AG09309 (cell line): ENCODE results near the gene TFF3.

Experiments
- DNase-seq: peaks from one replicate; pipeline ENCODE4 v3.0.0-alpha.2; 2010; ENCODE audit warnings: low read depth
- H3K4me3 ChIP-seq: 2 replicates; pipeline ENCODE4 v1.5.1; 2011; ENCODE audit warnings: mild to moderate bottlenecking, low read depth, low read length, moderate library complexity; ENCODE audit not compliant: control insufficient read depth
- TF ChIP-seq, protein P1 (sequence below): IDR thresholded peaks from 2 replicates; pipeline ENCODE4 v1.5.1; 2011; ENCODE audit warnings: mild to moderate bottlenecking, low read depth, low read length, inconsistent platforms; ENCODE audit not compliant: insufficient read depth, control insufficient read depth; ENCODE audit errors: missing control alignments

Gene TFF3

DNA sequence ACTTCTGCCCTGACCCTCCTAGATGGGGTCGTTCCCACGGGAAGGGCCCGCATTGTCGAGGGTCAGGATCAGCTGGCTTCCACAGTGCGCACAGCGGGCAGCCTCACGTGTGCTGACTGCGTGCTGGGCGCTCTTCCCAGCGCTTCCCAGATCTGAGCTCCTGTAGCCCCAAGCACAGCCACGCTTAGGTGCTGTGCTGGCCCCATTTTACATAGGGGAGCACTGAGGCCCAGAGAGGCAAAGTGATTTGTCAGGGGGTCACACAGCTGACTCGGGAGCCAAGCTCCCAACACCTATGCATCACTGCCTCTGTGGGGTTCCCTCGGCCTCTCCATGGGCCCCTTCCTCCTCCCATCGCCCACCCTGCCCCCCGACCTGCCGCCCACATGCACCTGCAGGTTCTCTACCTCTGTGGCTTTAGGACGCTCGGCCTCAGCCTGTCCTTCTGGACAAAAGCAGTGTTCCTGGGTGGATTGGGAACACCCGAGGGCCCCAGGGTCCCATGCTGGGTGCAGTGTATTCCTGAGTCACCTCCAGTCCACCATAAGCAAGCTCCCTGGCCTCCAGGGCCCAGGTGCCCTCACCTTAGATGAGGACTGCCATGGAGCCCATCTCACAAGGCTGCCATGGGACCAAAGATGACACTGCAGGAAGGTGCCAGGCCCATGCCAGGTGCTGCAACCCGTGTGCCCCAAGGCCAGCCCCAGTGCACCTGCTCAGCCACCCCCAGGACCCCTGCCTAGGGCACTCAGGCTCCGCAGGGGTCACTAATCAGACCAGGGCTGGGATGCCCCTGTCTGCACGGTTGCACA, 23.3 kb downstream of the TFF3 start:
- no peak overlapping the region for H3K4me3 ChIP-seq
- TF ChIP-seq, protein P1, sequence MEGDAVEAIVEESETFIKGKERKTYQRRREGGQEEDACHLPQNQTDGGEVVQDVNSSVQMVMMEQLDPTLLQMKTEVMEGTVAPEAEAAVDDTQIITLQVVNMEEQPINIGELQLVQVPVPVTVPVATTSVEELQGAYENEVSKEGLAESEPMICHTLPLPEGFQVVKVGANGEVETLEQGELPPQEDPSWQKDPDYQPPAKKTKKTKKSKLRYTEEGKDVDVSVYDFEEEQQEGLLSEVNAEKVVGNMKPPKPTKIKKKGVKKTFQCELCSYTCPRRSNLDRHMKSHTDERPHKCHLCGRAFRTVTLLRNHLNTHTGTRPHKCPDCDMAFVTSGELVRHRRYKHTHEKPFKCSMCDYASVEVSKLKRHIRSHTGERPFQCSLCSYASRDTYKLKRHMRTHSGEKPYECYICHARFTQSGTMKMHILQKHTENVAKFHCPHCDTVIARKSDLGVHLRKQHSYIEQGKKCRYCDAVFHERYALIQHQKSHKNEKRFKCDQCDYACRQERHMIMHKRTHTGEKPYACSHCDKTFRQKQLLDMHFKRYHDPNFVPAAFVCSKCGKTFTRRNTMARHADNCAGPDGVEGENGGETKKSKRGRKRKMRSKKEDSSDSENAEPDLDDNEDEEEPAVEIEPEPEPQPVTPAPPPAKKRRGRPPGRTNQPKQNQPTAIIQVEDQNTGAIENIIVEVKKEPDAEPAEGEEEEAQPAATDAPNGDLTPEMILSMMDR: no peak
- DNase-seq: no peak

DNA sequence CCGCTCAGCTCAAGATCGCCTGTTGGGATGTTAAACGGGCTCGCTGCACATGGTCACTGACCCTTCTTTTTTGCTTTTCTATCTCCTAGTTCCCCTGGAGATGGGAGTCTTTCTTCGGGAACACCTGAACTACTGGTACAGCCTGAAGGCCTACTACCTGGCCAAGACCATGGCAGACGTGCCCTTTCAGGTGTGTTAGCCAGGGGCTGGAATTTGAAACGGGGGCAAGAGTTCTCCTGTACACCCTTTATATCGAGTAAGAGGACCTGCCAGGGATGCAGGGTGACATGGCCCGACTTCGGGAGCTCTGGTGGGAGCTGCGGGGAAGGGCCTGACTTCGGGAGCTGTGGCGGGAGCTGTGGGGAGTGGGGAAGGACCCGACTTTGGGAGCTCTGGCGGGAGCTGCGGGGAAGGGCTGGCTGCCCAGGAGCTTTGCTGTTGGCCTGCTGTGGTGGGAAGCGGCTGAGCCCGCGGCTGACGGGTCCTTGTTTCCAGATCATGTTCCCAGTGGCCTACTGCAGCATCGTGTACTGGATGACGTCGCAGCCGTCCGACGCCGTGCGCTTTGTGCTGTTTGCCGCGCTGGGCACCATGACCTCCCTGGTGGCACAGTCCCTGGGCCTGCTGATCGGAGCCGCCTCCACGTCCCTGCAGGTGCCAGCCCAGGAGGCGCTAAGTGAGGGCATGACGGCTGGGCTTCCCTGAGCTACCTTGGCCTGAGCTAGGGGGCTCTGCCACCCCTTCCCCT, 24.0 kb downstream of the TFF3 start:
- TF ChIP-seq, protein P1: no peak
- no peak for DNase-seq
- H3K4me3 ChIP-seq: no peak overlapping the region

DNA sequence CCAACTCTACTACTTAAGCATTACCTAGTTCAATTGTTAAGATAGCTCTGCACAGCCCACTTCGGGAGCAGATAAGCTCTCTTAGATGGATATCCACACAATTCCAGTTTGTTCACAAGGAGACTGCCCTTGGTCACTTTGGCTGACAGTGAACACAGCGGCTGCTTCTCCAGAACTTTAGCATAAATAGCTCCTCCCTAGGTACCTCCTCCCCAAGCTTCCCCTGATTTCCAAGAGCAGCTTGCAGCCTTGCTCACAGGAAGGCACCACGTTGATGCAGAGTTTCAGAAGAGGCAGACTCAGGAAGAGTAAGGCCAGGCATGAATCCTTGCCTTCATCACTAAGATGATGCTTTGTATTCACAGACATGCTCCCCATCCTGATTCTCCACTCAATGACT, 24.7 kb downstream of the TFF3 start:
- TF ChIP-seq, protein P1: no peak
- DNase-seq: no peak

GRCh38 chr21:42289926-42290325, 25.3 kb downstream of the TFF3 start:
- no peak for DNase-seq
- TF ChIP-seq, protein P1: no peak
- no peak overlapping the region for H3K4me3 ChIP-seq

More for the DNA sequence above, 24.7 kb downstream of the TFF3 start:
- no peak overlapping the region for H3K4me3 ChIP-seq

GRCh38 chr21:42288962-42289361, 26.2 kb downstream of the TFF3 start:
- DNase-seq: no peak
- TF ChIP-seq, protein P1: no peak
- no peak overlapping the region for H3K4me3 ChIP-seq

DNA sequence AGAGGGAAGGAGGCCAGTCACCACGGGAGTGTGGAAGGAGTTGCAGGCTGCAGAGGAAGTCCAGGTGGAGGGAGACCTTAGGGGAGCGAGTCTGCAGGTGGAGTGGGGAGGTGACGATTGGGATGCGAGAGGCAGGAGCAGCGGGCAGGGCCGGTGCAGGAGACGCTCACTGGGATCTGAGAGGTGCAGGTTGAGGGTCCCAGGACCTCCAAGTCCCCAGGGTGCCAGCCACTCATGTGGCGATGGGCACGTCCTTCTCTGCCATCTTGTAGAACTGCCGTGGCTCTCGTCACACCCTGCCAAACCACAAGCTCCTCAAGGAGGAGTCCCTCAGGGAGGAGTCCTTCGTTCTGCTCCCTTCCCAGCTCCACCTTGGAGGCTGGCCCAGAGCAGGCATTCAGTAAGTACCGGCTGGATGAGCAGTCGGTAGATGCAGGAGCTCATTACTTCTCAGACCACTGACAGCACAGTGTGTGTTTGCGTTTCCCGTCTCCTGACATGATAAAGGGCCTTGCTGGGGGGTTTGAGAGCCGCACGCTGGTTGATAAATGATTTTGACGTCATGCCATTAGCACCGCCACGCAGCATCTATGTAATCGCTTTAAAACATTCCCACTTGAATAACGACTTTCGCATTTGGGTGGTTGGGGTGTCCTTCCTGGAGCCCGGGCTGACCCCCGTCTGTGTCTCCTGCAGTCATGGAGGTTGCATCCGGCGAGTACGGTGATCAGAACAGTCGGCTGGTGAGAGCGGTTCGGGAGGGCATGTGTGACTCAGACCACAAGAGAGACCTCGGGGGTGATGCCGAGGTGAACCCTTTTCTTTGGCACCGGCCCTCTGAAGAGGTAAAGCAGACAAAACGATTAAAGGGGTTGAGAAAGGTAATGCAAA, 27.8 kb downstream of the TFF3 start:
- no peak overlapping the region for H3K4me3 ChIP-seq
- DNase-seq: no peak
- TF ChIP-seq, protein P1: no peak
